VCaP (cell line): ENCODE results near the gene RAB18.

Experiments used
- H3K27ac ChIP-seq: fragments of 450-650 bp; 2 replicates; pipeline ENCODE4 v1.5.1; 2017
- CTCF ChIP-seq: fragments of 450-650 bp; conservative IDR thresholded peaks from 2 replicates; pipeline ENCODE4 v1.5.1; 2017; ENCODE audit warnings: mild to moderate bottlenecking, moderate library complexity

Gene RAB18

DNA sequence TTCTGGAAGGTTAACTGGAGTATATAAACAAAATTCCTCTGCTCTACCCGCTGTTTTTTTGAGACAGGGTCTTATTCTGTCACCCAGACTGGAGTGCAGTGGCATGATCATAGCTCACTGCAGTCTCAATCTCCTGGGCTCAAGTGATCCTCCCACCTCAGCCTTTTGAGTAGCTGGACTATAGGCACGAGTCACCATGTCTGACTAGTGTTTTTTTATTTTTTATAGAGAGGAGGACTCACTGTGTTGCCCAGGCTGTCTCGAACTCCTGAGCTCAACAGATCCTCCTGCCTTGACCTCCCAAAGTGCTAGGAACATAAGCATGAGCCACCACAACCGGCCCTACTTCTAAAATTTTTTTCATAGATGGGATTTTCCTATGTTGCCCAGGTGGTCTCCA is 2.2 kb downstream of the RAB18 start:
- no peak for TF ChIP-seq CTCF
- peak overlapping the region; percentile 87 for H3K27ac ChIP-seq

DNA sequence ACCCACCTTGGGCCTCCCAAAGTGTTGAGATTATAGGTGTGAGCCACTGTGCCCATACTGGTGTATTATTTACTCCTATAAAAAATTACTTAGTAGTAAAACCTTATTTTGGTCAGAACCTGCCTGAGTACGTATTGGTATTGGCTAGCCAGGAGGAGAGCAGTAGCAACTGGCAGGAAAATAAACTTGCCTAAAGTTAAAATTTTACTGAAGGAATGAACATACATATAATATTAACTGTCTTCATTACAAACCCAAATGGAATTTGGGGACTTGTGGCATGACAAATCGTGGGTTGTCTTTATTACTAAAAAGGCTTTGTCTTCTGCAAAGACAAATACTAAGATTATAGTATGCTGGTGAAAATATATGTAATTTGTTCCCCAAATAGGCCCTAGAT is 8.4 kb downstream of the RAB18 start:
- H3K27ac ChIP-seq: no peak overlapping the region
- no peak for TF ChIP-seq CTCF

- TF ChIP-seq CTCF: no peak
- H3K27ac ChIP-seq: no peak overlapping the region
Observed at GRCh38 chr10:27513451-27514191, 9.5 kb downstream of the RAB18 start.

DNA sequence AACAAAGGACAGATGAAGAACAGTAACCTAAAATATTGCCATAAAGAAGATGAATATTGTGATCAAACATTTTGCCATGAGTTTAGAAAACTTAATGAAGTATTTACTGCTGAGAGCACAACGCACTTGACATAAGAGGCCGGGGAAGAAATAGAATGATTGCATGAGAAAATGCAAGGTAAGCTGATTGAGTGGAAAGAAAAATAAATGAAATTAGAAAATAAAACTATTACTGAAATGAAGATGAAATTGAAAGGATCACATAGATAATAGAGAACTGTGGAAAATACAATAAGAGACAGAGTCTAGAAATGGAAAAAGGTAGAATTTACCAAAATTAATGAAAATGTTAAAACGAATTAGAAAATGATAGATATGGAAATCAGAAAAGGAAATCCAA is 10.1 kb downstream of the RAB18 start:
- TF ChIP-seq CTCF: no peak
- no peak overlapping the region for H3K27ac ChIP-seq

DNA sequence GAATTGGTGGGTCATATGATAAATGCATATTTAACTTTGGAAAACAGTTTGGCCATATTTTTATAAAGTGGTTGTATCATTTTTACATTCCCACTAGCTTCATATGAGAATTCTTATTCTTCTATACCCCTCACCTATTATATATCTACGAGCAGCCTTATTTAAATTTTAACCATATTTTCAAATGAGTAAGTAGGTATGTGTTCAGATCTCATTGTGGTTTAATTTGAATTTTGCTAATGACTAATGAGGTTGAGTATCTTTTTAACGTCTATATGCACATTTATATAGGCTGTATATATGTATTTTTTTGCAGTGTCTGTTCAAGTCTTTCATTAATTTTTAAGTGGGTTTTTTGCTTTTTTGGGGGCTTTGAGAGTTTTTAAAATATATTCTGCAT is 14.2 kb downstream of the RAB18 start:
- H3K27ac ChIP-seq: no peak overlapping the region
- no peak for TF ChIP-seq CTCF

- TF ChIP-seq CTCF: no peak
- no peak overlapping the region for H3K27ac ChIP-seq
Observed at GRCh38 chr10:27525819-27526218, 21.7 kb downstream of the RAB18 start.

DNA sequence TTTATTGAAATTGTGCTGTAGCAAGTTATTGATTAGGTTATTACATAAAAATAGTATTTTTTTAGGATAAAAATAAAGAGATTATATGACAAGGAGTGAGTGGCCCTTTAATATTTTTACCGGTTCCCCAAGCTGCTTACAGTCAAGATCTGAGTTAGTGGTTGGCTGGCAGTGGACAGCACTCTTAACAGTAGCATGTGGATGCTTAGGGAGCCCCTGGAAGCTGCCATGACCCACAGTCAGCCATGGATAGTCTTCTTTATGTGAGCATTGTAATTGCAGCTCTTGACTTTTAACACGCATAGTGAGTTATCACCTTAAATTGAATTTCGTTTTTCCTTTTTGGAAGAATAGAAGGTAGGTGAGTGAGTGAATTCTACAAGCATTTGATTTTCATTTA is 22.1 kb downstream of the RAB18 start:
- H3K27ac ChIP-seq: no peak overlapping the region
- no peak for TF ChIP-seq CTCF
